MG63 (cell line): ENCODE measurements around the gene RPF1. TPM values are rescaled to one million over a fixed set of nuclear protein-coding genes. Genes with fewer than 3 reads are reported as not detected.
"Not testable (repeated sequence)": the region's sequence is repeated elsewhere in the genome, so short reads cannot be mapped to it uniquely, and the experiment has no call there.

Experiments used
- DNase-seq: peaks from one replicate; pipeline ENCODE4 v3.0.0-alpha.2; 2020
- H3K27me3 ChIP-seq: fragments of 250-450 bp; sonication (Bioruptor Pico); 2 replicates; pipeline ENCODE4 v1.5.1; 2020; ENCODE audit warnings: mild to moderate bottlenecking, moderate library complexity
- H3K36me3 ChIP-seq: fragments of 250-450 bp; sonication (Bioruptor Pico); 2 replicates; pipeline ENCODE4 v1.5.1; 2020; ENCODE audit warnings: mild to moderate bottlenecking, moderate library complexity
- H3K4me3 ChIP-seq: fragments of 250-450 bp; sonication (Bioruptor Pico); 2 replicates; pipeline ENCODE4 v1.5.1; 2020; ENCODE audit warnings: mild to moderate bottlenecking, moderate library complexity
- H3K9me3 ChIP-seq: fragments of 250-450 bp; sonication (Bioruptor Pico); 2 replicates; pipeline ENCODE4 v1.5.1; 2020; ENCODE audit warnings: mild to moderate bottlenecking, moderate library complexity
- total RNA-seq: library from RNA; depleted of rRNA; stranded (reverse); fragments of >200 nt; shearing (Covaris generic); gene quantifications from 2 replicates; pipeline ENCODE4 v1.2.3, GENCODE V29; 2014; ENCODE audit warnings: low replicate concordance; rRNA removed

Gene RPF1, protein sequence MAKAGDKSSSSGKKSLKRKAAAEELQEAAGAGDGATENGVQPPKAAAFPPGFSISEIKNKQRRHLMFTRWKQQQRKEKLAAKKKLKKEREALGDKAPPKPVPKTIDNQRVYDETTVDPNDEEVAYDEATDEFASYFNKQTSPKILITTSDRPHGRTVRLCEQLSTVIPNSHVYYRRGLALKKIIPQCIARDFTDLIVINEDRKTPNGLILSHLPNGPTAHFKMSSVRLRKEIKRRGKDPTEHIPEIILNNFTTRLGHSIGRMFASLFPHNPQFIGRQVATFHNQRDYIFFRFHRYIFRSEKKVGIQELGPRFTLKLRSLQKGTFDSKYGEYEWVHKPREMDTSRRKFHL
- 55.3 and 61.7 TPM in 2 replicates for total RNA-seq

DNA sequence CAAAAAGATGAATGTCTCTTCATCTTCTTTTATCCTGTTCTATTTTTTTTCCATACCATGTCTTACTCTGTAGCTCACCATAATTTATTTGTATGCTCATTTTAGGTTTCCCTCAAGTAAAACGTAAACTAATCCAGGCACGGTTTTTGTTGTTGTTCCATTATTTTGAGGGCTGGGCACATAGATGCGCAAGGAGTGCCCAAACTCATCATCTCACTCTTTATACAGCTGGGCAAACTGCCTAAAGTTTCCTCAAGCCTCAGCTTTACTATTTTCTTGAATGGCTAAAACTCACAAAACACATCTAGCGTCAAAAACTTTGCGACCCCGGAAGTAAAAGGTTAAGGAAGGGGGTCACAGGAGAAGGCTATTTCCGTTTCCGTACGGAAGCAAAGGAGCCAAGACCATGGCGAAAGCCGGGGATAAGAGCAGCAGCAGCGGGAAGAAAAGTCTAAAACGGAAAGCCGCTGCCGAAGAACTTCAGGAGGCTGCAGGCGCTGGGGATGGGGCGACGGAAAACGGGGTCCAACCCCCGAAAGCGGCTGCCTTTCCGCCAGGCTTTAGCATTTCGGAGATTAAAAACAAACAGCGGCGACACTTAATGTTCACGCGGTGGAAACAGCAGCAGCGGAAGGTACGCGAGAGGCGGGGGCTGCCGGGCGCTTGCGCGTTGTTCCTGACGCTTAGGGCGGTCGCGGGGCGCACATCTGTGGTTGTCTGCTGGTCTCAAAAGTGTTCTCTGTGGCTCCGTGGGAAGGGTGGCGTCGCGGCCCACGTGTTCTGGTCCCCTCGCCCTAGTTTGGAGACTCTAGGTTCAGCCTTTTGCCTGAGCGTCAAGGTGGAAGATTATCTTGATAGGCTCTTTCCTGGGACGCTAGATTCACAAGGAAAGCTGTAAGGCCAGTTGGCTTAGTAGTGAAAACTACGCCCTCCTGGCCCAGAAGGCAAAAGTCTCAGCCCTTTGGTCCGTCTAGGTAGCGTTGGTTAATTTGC lies at the start of gene RPF1:
RPF1 (plus strand) TSS at position 391 of the 993 bp plus-strand sequence; CDS start at position 407, 16 bp downstream.
- peak; percentile 72 for DNase-seq
- Histone ChIP-seq H3K9me3 (no peaks in the 10 kb centered on the region), H3K4me3 (peak within 1 kb of the TSS; percentile 85), H3K27me3 (no peaks in the 10 kb centered on the region), H3K36me3 (peaks cover 30% of the 10 kb centered on the region)

DNA sequence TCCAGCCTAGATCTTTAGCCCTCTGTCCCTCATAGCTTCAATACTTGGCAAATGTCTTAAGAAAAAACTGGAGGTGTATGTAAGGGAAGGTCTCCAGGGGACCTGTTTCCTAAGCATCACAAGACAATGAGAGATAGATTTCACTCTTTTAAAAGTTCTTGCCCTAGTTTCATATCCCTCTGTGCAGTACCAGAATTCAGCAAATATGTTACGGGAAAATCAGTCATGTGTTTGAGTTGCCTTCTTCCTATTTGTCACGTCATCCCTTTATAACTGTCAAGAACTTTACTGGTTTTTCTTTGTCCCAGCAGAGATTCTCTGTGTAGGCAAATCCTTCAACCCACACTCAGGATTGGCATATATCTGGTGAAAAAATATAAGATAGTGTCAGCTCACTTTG lies 48.5 kb upstream of the RPF1 start:
- Histone ChIP-seq H3K9me3 (no peaks in the 10 kb centered on the region), H3K36me3 (no peaks in the 10 kb centered on the region), H3K4me3 (no peak overlapping the region), H3K27me3 (no peaks in the 10 kb centered on the region)
- DNase-seq = no peak

DNA sequence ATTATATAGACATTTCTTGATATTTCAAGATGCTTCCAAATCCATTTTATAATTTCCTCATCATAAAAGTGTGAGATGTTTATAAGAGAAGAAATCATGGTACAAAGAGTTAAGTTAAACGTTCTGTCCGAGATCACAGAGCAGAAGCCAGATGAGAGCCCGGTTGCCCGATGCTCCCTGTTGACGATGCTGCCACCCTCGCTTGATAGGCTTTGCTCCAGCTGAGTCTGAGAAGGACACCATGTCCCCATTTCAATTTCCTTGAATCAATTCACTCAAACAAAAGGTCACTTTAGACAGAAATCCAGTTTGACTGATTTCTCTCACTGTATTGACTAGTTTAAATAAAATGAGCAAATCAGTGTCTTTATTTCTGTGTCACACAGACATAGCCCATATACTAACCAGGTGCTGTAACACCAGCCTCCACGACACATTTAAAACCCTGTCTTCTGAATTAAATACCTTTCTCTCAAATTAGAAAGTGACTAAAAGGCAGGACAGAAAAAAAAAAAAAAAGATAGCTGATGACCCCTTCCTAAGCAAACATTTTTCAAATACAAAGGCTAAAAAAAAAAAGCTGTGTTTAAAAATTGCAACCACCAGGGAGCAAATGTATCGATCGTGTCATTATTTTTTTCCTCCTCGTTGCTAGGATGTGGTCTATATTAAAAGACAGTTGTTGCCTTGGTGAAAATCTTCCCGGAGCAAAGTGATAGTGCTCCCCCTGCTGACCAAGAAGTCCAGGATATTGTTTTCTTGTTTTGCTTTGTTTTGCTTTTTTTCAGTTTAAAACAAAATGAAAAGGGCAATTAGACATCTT lies 45.6 kb upstream of the RPF1 start:
- Histone ChIP-seq H3K4me3 (no peak overlapping the region), H3K36me3 (no peaks in the 10 kb centered on the region), H3K27me3 (no peaks in the 10 kb centered on the region), H3K9me3 (no peaks in the 10 kb centered on the region)
- peak; percentile 11 for DNase-seq

DNA sequence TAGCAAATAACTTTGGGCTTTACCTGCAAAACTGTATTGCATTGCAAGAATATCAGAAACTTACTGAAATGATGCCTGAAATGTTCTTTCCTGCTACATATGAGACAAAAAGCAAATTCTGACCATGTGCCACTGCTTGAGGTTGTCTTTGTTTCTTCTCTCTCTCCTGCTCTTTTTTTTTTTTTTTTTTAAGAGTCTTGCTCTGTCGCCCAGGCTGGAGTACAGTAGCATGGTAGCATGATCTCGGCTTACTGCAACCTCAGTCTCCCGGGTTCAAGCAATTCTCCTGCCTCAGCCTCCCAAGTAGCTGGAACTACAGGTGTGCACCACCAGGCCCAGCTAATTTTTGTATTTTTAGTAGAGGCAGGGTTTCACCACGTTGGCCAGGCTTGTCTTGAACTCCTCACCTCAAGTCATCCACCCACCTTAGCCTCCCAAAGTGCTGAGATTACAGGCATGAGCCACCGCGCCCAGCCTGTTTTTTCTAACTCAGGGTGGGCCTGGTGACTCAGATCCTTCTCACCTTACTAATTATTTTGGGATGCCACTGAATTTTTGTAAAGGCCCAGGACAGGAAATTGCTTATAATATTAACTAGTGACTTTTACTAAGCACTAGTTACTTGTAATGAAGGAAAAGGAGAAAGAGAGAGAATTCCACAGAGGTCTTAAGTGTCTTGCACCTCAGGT lies 44.8 kb upstream of the RPF1 start:
- Histone ChIP-seq H3K36me3 (no peaks in the 10 kb centered on the region), H3K9me3 (no peaks in the 10 kb centered on the region), H3K27me3 (no peaks in the 10 kb centered on the region), H3K4me3 (no peak overlapping the region)
- DNase-seq = no peak

DNA sequence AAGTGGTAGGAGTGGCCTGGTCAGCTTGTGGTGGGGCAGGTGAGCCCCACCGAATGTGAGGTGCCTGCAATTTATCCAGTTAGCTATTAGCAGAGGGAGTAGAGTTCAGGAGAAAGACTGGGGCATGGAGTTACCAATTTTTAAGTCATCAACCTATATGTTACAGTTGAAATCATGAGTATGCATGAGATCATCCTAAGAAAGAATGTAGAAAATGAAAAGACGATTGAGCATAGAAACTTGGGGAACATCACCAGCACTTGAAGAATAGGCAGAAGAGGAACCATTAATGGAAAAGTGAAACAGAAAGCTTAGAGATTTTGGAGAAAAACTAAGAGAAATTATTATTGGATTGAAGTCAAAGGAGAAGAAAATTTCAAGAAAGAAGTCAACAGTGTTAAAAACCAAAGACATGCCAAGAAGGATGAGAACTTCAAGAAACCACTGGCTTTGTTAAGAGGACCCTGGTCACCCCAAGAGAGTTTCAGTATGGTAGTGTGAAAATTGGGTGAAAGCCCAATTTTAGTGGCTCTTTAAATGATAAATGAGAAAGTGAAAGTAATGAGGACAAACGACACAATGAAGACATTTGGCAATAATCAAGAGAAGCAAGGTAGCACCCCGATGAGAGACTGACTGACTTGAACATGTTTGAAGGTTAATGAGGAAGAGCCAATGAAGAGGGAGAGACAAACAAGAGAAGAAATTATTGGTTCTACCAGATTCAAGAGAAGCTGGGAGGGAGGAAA lies 44.1 kb upstream of the RPF1 start:
- no peaks in the 10 kb centered on the region for H3K27me3 ChIP-seq
- H3K36me3 ChIP-seq = no peaks in the 10 kb centered on the region
- no peak for DNase-seq
- no peak overlapping the region for H3K4me3 ChIP-seq
- H3K9me3 ChIP-seq = no peaks in the 10 kb centered on the region

DNA sequence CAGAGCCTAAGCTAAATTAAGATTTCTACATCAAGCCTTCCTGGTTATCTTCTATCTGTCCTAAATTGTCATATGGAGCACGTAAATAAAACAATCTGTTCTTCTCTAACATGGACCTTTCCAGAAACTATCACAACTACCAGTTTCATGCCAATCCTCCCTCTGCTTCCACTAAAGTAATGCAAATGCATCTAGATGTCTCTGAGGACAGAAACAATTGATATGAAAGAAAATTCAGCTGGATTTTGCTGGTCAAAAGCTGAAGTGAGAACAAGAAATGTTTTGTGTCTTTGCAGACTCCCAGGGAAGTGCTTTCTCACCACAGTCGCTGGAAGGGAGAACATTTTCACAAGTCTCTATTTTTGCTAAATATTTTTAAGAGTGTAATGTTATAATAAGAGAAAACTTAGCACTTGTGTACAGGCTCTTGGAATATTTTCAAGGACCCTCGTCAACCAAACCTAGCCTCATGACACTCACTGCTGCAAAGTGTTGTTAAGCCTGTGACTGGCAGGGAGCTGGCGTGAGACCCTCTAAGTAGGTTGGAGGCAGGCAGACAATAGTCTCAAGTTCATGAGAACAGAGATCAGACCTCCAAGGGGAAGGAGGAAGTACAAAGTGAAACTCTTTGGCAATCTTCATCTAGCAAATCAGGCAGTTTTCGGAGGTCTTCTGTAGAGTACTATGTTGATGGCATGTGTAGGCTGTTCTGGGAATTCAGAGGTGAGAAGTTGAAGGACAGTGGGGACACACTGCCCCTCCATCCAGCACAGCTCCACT lies 42.0 kb upstream of the RPF1 start:
- no peak overlapping the region for H3K4me3 ChIP-seq
- no peak for DNase-seq
- no peaks in the 10 kb centered on the region for H3K36me3 ChIP-seq
- no peaks in the 10 kb centered on the region for H3K27me3 ChIP-seq
- no peaks in the 10 kb centered on the region for H3K9me3 ChIP-seq

DNA sequence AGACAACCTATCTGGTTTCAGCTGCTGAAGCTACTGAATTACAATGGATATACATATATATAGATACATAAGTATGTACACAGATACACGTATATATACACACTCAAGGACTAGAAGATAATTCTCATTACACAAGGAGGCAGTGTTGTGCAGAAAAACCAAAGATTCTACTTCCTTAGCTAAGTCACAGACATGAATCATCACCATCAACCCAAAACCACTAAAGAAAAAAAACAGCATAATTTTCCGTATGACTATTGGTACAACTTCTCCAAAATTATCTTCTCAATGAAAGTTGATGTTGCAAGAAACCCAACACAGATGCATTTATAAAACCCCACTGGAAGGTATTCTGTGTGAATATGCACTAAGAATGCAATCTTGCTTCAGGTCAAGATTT lies 36.8 kb upstream of the RPF1 start:
- H3K9me3 ChIP-seq = no peaks in the 10 kb centered on the region
- H3K27me3 ChIP-seq = no peaks in the 10 kb centered on the region
- H3K4me3 ChIP-seq = no peak overlapping the region
- H3K36me3 ChIP-seq = no peaks in the 10 kb centered on the region
- DNase-seq = no peak

DNA sequence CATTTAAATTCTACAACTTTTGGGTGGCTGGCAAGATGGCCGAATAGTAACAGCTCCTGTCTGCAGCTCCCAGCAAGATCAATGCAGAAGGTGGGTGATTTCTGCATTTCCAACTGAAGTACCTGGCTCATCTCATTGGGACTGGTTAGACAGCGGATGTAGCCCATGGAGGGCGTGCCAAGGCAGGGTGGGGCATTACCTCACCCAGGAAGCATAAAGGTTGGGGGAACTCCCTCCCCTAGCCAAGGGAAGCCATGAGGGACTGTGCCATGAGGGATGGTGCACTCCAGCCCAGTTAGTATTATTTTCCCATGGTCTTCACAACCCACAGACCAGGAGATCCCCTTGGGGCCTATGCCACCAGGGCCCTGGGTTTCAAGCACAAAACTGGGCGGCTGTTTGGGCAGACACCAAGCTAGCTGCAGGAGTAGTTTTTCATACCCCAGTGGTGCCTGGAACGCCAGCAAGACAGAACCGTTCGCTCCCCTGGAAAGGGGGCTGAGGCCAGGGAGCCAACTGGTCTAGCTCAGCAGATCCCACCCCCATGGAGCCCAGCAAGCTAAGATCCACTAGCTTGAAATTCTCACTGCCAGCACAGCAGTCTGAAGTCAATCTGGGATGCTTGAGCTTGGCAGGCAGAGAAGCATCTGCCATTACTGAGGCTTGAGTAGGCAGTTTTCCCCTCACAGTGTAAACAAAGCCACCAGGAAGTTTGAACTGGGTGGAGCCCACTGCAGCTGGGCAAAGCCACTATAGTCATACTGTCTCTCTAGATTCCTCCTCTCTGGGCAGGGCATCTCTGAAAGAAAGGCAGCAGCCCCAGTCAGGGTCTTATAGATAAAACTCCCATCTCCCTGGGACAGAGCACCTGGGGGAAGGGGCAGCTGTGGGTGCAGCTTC lies 36.1 kb upstream of the RPF1 start:
- not testable (repeated sequence) for H3K4me3 ChIP-seq, H3K36me3 ChIP-seq, H3K27me3 ChIP-seq, H3K9me3 ChIP-seq
- peak; percentile 32 for DNase-seq

DNA sequence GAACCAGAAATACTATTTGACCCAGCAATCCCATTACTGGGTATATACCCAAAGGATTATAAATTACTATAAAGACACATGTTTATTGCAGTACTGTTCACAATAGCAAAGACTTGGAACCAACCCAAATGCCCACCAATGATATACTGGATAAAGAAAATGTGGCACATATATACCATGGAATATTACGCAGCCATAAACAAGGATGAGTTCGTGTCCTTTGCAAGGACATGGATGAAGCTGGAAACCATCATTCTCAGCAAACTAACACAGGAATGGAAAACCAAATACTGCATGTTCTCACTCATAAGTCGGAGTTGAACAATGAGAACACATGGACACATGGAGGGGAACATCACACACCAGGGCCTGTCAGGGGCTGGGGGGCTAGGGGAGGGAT lies 30.4 kb upstream of the RPF1 start:
- not testable (repeated sequence) for H3K4me3 ChIP-seq, H3K27me3 ChIP-seq, DNase-seq, H3K36me3 ChIP-seq, H3K9me3 ChIP-seq

DNA sequence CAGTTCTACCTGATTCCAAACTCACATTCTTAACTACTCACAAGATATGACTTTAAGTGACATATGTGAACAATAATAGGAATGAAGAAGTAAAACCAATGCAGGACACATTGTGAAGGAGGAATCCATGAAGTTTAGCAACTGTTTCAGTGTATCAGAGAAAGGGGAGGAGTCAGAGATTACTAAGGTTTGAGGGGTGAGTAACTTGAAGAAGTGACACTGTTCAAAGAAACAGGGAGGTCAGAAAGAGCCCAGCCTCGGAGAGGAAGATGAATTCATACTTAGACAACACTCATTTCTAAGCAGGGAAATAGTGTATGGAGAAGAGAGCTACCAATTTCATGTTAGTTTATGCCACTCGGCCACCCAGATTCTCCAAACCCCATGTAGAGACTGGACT lies 28.2 kb upstream of the RPF1 start:
- DNase-seq = no peak
- Histone ChIP-seq H3K4me3 (no peak overlapping the region), H3K27me3 (no peaks in the 10 kb centered on the region), H3K36me3 (no peaks in the 10 kb centered on the region), H3K9me3 (no peaks in the 10 kb centered on the region)

DNA sequence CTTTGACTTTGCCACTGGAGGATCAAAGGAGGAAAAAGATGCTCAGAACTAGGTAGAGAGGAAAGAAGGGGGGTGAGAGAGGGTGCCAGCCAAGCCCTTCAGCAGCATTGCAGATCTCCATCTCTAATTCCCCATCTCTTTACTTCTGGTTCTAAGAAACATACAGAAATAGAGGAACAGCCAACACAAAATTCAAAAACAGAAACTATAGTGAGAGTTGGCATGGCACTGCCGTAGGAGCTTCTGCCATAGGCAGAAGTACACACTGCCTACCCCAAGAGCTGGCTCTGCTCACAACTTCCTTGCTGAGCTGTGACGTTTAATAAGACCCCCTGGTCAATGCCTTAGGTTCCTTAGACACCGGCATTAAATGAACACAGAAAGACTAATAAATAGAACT lies 26.6 kb upstream of the RPF1 start:
- DNase-seq = no peak
- H3K9me3 ChIP-seq = no peaks in the 10 kb centered on the region
- no peaks in the 10 kb centered on the region for H3K27me3 ChIP-seq
- no peak overlapping the region for H3K4me3 ChIP-seq
- no peaks in the 10 kb centered on the region for H3K36me3 ChIP-seq

DNA sequence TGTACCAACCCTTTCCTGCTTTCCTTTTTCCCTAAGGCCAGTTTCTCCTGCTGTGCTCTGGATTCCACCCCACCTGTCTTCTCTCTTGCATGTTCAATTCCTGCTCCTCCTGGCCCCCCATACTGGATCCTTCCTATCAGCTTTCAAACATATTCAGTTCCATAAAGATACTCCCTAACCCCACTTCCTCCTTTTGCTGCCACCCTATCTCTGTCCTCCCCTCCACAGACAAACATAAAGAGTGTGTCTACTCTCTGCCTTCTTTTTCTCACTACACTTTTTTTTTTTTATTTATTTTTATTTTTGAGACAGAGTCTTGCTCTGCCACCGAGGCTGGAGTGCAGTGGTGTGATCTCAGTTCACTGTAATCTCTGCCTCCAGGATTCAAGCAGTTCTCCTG lies 16.9 kb upstream of the RPF1 start:
- Histone ChIP-seq H3K9me3 (no peaks in the 10 kb centered on the region), H3K27me3 (no peaks in the 10 kb centered on the region), H3K4me3 (no peak overlapping the region), H3K36me3 (no peaks in the 10 kb centered on the region)
- DNase-seq = no peak

DNA sequence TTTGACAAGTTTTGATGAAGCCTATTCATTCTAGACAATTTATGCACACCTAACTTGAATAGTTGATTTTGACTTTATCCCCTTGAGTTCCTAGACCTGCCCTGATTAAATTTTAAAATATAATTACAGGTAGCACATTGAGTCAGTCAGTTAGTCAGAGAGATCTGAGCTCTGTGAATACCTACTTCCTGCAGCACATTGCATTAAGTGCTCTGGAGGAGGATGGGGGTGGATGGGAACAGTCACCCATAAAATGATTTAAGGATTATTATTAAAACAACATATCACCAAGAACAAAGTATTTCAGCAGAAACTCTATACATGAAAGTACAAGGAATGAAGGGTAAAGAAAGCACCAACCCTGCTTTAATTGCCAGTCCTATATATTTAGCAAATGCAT lies 11.8 kb upstream of the RPF1 start:
- H3K4me3 ChIP-seq = no peak overlapping the region
- H3K9me3 ChIP-seq = no peaks in the 10 kb centered on the region
- DNase-seq = no peak
- no peaks in the 10 kb centered on the region for H3K27me3 ChIP-seq
- no peaks in the 10 kb centered on the region for H3K36me3 ChIP-seq

DNA sequence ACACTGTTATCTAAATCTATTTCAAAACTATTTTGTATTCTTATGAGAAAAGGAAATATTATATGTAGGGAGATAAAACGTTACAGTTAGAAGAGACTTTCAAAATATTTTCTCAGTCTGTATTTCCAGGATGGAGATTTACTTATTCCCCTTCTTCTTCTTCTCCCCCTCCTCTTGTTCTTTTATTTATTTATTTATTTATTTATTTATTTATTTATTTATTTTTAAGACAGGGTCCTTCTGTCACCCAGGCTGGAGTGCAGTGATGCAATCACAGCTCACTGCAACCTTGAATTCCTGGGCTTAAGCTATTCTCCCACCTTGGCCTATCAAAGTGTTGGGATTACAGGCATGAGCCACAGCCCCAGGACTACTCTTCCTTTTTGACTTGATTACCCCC lies 2.8 kb upstream of the RPF1 start:
- H3K4me3 ChIP-seq = no peak overlapping the region

More for the DNA sequence above, 2.8 kb upstream of the RPF1 start:
- H3K36me3 ChIP-seq = peaks cover 4% of the 10 kb centered on the region
- H3K27me3 ChIP-seq = no peaks in the 10 kb centered on the region
- DNase-seq = no peak
- H3K9me3 ChIP-seq = no peaks in the 10 kb centered on the region
